ENCODE results near the gene TRAF7.

The TRAF7 gene

DNA sequence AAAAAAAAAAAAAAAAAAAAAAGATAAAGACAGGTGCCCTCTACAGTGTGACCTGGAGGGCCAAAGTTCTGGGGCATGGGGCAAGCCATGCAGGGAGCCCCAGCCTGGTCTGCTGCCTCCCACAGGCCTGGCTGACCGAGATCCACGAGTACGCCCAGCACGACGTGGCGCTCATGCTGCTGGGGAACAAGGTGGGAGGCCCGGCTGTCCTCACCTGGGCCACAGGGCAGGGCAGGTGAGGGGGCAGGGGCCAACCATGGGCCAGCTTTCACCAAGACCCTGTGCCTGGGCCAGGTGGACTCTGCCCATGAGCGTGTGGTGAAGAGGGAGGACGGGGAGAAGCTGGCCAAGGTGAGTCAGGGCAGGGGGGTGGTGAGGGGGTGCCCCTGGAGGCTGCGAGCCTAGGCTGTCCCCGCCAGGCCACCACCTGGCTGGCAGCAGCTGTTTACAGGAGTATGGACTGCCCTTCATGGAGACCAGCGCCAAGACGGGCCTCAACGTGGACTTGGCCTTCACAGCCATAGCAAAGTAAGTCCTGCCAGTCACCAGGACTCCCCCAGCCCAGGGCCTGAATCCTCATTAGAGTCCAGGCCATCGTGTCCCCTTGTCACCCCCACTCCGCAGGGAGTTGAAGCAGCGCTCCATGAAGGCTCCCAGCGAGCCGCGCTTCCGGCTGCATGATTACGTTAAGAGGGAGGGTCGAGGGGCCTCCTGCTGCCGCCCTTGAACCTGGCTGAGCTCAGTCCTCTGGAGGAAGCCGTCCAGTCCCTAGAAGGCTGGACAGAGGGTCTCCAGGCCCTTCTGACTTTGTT, 2.7 kb upstream of the TRAF7 start:
- H3K27me3 ChIP-seq (ENCODE audit: control insufficient read depth, insufficient read depth, low read length): no peaks in the 10 kb centered on the region
- no peaks in the 10 kb centered on the region for H3K9me3 ChIP-seq (ENCODE audit: control insufficient read depth, insufficient read depth, low read length)
- H3K4me1 ChIP-seq (ENCODE audit: control insufficient read depth, insufficient read depth, low read length): peaks cover 10% of the 10 kb centered on the region
- peak overlapping the region; percentile 100 for H3K4me3 ChIP-seq (ENCODE audit: low read depth, low read length)
- peak overlapping the region; percentile 97 for H3K9ac ChIP-seq (ENCODE audit: low read depth, low read length)
- peaks cover 31% of the 10 kb centered on the region for H3K36me3 ChIP-seq (ENCODE audit: control insufficient read depth, insufficient read depth, low read length)

DNA sequence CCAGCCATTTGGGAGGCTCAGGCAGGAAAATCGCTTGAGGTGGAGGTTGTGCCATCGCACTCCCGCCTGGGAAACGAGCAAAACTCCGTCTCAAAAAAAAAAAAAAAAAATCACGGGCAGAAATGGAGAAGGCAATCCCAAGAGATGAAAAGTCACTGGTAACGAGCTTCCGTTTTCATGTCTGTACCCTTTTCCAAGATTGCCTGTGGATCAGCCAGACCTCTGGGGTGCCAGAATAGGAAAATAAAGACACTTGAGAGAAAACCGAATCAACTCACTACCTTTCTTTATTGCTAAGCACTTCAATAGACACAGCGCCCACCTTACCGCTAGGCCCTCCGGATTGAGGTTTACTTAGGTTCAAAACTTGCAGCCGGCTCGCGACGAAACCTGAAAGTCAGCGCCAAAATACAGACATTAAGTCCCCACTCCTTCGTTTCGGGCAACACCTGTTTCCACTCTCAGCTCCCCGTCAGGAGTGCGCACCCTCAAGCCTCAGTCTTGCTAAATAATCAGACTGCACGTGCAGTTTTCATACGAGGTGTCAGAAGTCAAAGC, 970 bp upstream of the TRAF7 start:
- no peaks in the 10 kb centered on the region for H3K27me3 ChIP-seq (ENCODE audit: control insufficient read depth, insufficient read depth, low read length)
- H3K4me3 ChIP-seq (ENCODE audit: low read depth, low read length): peak overlapping the region; percentile 100
- peaks cover 38% of the 10 kb centered on the region for H3K36me3 ChIP-seq (ENCODE audit: control insufficient read depth, insufficient read depth, low read length)
- peak overlapping the region; percentile 97 for H3K9ac ChIP-seq (ENCODE audit: low read depth, low read length)
- peaks cover 12% of the 10 kb centered on the region for H3K4me1 ChIP-seq (ENCODE audit: control insufficient read depth, insufficient read depth, low read length)
- H3K9me3 ChIP-seq (ENCODE audit: control insufficient read depth, insufficient read depth, low read length): no peaks in the 10 kb centered on the region

DNA sequence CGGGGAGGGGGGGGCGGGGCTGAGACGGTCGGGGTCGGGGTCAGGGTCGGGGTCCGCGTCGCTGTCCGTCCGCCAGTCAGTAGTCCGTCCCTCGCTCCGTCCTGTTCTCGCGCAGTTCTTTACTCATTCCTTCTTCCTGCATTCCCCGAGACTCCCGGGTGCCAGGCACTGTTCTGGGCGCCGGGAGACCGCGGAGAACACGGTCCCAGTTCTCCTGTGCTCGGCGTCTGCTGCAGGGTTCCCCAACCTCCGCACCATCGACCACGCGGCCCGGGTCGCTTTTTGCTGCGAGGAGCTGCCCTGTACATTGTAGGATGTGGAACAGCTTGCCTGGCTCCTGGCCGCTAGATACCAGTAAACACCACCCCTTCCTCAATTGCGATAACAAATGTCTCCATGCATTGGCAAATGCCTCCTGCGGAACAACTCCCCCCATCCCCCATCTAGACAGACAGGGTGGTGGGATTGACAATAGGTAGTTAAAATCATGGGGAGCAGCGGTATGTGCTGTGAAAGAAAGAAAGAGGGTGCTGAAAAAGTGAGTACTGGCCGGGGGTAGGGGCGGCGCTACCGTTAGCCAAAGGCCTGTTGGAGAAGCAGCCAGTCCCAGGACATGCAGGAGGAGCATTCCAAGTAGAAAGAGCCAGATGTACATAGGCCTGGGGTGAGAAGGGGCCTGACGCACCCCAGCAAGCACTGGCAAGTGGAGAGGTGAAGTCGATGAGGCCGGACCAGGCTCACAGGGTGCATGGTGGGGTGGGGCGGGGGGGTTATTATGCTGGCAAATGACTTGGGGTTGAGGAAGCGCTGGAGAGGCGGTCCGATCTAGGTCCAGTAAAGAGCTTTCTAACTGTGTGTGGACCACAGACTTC, 631 bp downstream of the TRAF7 start:
- no peaks in the 10 kb centered on the region for H3K27me3 ChIP-seq (ENCODE audit: control insufficient read depth, insufficient read depth, low read length)
- H3K36me3 ChIP-seq (ENCODE audit: control insufficient read depth, insufficient read depth, low read length): peaks cover 38% of the 10 kb centered on the region
- peak overlapping the region; percentile 91 for H3K4me3 ChIP-seq (ENCODE audit: low read depth, low read length)
- H3K9me3 ChIP-seq (ENCODE audit: control insufficient read depth, insufficient read depth, low read length): no peaks in the 10 kb centered on the region
- H3K9ac ChIP-seq (ENCODE audit: low read depth, low read length): peak overlapping the region; percentile 85
- H3K4me1 ChIP-seq (ENCODE audit: control insufficient read depth, insufficient read depth, low read length): peaks cover 12% of the 10 kb centered on the region

DNA sequence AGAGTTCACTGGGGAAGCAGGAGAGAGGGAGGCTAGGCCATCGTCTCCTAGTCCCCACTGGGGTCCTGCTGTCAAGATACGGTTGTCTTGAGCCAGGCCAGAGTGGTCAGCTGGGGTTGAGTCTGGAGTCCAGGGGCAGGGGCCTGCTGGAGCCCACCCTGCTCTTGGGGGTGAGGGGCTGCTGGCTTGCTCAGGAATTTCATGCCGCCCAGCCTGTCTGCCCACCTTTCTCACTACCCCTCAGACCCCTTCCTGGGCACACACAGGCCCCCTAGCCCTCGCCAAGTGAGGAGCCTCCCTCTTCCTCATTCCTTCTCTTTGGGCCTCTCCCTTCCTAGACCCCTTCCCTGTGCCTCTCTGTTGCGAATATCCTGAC, 1.3 kb downstream of the TRAF7 start:
- Histone ChIP-seq H3K27me3 (ENCODE audit: control insufficient read depth, insufficient read depth, low read length) (no peaks in the 10 kb centered on the region), H3K9ac (ENCODE audit: low read depth, low read length) (peak overlapping the region; percentile 85), H3K4me3 (ENCODE audit: low read depth, low read length) (peak overlapping the region; percentile 91), H3K9me3 (ENCODE audit: control insufficient read depth, insufficient read depth, low read length) (no peaks in the 10 kb centered on the region), H3K4me1 (ENCODE audit: control insufficient read depth, insufficient read depth, low read length) (peaks cover 8% of the 10 kb centered on the region), H3K36me3 (ENCODE audit: control insufficient read depth, insufficient read depth, low read length) (peaks cover 33% of the 10 kb centered on the region)

DNA sequence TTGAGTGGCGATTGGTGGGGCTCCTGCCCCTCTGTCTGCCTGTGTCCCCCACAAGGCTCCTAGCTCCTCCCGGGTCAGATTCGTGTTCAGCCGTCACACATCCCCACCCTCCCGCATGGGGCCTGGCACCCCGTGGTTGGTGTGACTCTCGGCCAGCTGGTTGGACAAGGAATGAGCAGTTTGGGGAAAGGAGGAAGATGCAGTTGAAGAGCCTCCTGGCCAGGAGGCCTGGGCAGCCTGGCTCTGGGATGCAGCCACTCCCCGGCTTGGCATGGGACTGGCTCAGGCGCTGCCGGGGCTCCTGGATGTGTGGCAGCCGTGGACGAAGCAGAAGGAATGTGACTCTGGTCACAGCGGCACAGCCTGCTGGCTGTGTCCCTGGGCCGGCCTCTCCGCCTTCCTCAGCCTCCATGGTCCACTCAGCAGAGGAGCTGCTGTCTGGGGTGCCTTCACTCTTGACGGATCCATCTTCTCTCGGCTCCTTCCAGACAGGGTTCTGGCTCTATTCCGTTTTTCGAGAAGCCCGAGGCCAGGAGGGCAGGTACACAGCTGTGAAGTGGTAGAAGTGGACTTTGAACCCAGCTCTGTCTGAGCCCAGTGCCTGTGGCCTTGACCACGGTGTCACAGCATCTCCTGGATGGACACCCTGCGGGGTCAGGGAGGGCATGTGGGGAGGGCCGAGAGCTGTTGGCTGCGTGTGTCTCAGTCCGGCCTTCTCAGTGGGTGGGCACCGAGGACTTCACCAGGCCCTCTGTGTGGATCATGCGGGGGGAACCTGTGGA, 2.1 kb downstream of the TRAF7 start:
- Histone ChIP-seq H3K36me3 (ENCODE audit: control insufficient read depth, insufficient read depth, low read length) (peaks cover 31% of the 10 kb centered on the region), H3K27me3 (ENCODE audit: control insufficient read depth, insufficient read depth, low read length) (no peaks in the 10 kb centered on the region), H3K9ac (ENCODE audit: low read depth, low read length) (peak overlapping the region; percentile 85), H3K4me3 (ENCODE audit: low read depth, low read length) (no peak overlapping the region), H3K4me1 (ENCODE audit: control insufficient read depth, insufficient read depth, low read length) (peaks cover 8% of the 10 kb centered on the region), H3K9me3 (ENCODE audit: control insufficient read depth, insufficient read depth, low read length) (no peaks in the 10 kb centered on the region)

DNA sequence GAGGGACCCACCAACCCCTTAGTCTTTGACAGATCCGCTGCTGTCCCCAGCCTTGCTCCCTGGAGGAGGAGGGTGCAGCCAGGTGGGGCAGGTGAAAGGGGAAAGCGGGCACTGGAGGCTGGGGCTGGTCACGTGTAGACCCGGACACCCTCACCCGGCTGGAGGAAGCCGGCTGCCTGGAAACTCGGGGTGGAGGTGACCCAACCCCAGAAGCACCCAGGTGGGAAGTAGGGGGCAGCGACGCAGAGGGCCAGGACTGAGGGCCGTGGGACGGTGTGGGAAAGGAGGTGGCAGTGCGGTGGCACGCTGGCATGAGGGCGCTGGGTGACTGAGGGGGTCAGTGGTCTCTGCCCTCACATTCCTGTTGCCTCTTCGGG, 2.7 kb downstream of the TRAF7 start:
- H3K9me3 ChIP-seq (ENCODE audit: control insufficient read depth, insufficient read depth, low read length): no peaks in the 10 kb centered on the region
- H3K4me3 ChIP-seq (ENCODE audit: low read depth, low read length): no peak overlapping the region
- peaks cover 8% of the 10 kb centered on the region for H3K4me1 ChIP-seq (ENCODE audit: control insufficient read depth, insufficient read depth, low read length)
- H3K9ac ChIP-seq (ENCODE audit: low read depth, low read length): peak overlapping the region; percentile 47
- H3K27me3 ChIP-seq (ENCODE audit: control insufficient read depth, insufficient read depth, low read length): no peaks in the 10 kb centered on the region
- H3K36me3 ChIP-seq (ENCODE audit: control insufficient read depth, insufficient read depth, low read length): peaks cover 26% of the 10 kb centered on the region

DNA sequence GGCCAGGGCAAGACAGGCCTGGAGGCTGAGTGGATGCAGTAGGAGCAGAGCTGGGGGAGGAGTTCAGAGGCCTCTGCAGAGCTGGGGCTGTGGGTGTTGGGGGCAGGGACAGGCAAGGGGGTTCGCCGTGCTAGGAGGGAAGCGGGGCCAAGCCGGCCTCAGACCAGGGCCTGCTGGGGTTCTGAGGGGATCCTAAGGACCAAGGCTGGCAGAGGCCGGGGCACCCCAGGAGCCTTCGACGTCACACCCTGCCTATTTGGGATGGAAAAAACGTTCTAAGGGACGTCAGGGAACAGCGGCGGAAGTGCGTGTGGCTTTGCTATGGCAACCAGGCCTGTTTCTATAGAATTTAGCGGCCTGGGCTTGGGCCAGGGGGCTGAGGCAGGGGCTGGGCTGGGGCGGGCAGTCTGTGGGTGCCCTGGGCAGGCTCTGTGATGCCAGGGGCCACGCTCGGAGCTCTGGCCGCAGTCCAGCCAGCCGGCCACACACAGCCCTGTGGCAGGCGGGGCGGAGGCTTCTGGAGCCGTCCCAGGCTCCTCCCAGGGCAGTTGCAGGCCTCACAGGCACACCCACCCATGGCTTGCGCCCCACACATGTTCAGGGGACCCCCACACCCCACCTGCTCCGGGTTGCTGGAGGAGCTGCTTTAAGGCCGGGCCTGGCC, 3.7 kb downstream of the TRAF7 start:
- H3K4me1 ChIP-seq (ENCODE audit: control insufficient read depth, insufficient read depth, low read length): peaks cover 8% of the 10 kb centered on the region
- peak overlapping the region; percentile 79 for H3K9ac ChIP-seq (ENCODE audit: low read depth, low read length)
- H3K36me3 ChIP-seq (ENCODE audit: control insufficient read depth, insufficient read depth, low read length): peaks cover 19% of the 10 kb centered on the region
- H3K4me3 ChIP-seq (ENCODE audit: low read depth, low read length): no peak overlapping the region
- H3K9me3 ChIP-seq (ENCODE audit: control insufficient read depth, insufficient read depth, low read length): no peaks in the 10 kb centered on the region
- no peaks in the 10 kb centered on the region for H3K27me3 ChIP-seq (ENCODE audit: control insufficient read depth, insufficient read depth, low read length)

DNA sequence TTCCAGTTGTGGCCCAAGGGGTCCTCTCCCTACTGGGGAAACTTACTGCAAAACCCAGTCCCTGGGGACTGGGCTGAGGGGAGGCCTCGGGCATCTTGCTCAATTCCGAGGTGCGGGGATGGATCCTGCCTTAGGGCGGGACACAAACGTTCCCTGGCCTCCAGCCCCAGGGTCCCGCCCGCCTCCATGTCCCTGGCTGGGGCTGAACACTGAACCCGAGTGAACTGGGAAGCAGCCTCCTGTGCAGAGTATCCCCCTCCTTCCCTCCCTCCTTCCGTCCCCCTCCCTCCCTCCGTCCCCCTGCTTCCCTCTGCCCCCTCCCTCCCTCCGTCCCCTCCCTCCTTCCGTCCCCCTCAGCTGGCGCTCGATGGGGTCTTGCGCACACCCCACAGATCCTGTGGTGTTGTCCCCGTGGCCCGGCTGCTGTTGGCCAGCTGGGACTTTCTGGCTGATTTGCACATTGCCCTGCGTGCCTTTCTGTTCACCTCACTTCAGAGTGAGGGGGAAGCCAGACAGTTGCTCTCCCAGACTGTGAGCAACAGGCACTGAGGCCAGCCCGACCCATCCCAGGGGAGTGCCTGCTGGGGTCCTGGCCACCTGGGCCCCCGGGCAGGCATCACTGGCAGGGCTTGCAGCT, 5.5 kb downstream of the TRAF7 start:
- H3K27me3 ChIP-seq (ENCODE audit: control insufficient read depth, insufficient read depth, low read length): no peaks in the 10 kb centered on the region
- no peak overlapping the region for H3K4me3 ChIP-seq (ENCODE audit: low read depth, low read length)
- no peak overlapping the region for H3K9ac ChIP-seq (ENCODE audit: low read depth, low read length)
- peaks cover 20% of the 10 kb centered on the region for H3K36me3 ChIP-seq (ENCODE audit: control insufficient read depth, insufficient read depth, low read length)
- no peaks in the 10 kb centered on the region for H3K9me3 ChIP-seq (ENCODE audit: control insufficient read depth, insufficient read depth, low read length)
- peaks cover 8% of the 10 kb centered on the region for H3K4me1 ChIP-seq (ENCODE audit: control insufficient read depth, insufficient read depth, low read length)

DNA sequence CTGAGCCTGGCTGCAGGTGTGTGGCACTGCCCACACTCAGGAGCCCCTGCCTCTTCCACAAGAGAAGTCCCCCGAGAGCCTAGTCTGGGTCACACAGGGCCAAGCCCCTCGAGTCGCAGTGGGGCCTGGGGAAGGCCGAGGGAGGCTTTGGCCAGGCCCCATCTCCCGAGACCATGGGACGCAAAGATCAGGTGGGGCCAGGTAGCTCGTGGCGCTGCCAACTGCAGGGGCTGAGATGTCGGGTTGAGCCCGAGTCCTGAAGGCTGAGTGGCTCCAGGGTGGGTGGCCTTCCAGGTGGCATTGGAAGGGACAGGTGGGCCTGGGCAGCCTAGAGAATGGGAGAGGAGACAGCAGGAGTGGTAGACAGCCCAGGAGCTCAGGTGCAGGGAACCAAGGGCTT, 6.3 kb downstream of the TRAF7 start:
- H3K4me1 ChIP-seq (ENCODE audit: control insufficient read depth, insufficient read depth, low read length): peaks cover 8% of the 10 kb centered on the region
- H3K4me3 ChIP-seq (ENCODE audit: low read depth, low read length): no peak overlapping the region
- peak overlapping the region; percentile 32 for H3K9ac ChIP-seq (ENCODE audit: low read depth, low read length)
- no peaks in the 10 kb centered on the region for H3K9me3 ChIP-seq (ENCODE audit: control insufficient read depth, insufficient read depth, low read length)
- no peaks in the 10 kb centered on the region for H3K27me3 ChIP-seq (ENCODE audit: control insufficient read depth, insufficient read depth, low read length)
- H3K36me3 ChIP-seq (ENCODE audit: control insufficient read depth, insufficient read depth, low read length): peaks cover 24% of the 10 kb centered on the region

DNA sequence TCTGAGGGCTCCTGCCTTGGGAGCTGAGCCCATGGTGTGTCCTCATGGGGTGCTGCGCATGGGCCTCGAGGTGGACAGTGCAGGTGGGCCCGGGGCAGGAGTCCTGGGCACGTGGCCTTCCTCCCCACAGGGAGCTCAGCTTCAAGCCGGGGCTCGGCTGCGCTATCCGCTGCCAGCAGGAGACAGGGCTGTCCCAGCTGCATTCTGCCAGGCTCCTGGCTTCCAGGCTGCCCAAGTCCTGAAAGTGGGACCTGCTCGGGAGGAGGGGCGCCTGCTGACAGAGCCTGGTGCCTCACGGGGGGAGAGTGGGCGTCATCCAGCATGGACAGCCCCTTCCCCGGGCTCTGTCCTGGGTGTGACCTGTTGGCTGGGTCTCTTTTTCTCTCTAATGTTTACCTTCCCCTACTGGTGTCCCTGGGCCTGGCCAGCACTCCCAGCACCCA, 7.1 kb downstream of the TRAF7 start:
- H3K36me3 ChIP-seq (ENCODE audit: control insufficient read depth, insufficient read depth, low read length): peaks cover 32% of the 10 kb centered on the region
- no peak overlapping the region for H3K4me3 ChIP-seq (ENCODE audit: low read depth, low read length)
- H3K27me3 ChIP-seq (ENCODE audit: control insufficient read depth, insufficient read depth, low read length): no peaks in the 10 kb centered on the region
- H3K9me3 ChIP-seq (ENCODE audit: control insufficient read depth, insufficient read depth, low read length): no peaks in the 10 kb centered on the region
- H3K4me1 ChIP-seq (ENCODE audit: control insufficient read depth, insufficient read depth, low read length): peaks cover 8% of the 10 kb centered on the region
- no peak overlapping the region for H3K9ac ChIP-seq (ENCODE audit: low read depth, low read length)

Data from iPS-15b (cell line).